Loucy (cell line): ENCODE data around the gene SLC25A4.

Experiments used
- EZH2phosphoT487 ChIP-seq: fragments of 200-600 bp; IDR thresholded peaks from 2 replicates; pipeline ENCODE4 v1.6.1; 2018; ENCODE audit warnings: antibody characterized with exemption, mild to moderate bottlenecking, moderate library complexity, borderline replicate concordance
- TF ChIP-seq, protein P1 (sequence below): fragments of 200-600 bp; sonication (generic); conservative IDR thresholded peaks from 2 replicates; pipeline ENCODE4 v1.5.1; 2014; ENCODE audit warnings: mild to moderate bottlenecking, antibody characterized with exemption, low read length

DNA sequence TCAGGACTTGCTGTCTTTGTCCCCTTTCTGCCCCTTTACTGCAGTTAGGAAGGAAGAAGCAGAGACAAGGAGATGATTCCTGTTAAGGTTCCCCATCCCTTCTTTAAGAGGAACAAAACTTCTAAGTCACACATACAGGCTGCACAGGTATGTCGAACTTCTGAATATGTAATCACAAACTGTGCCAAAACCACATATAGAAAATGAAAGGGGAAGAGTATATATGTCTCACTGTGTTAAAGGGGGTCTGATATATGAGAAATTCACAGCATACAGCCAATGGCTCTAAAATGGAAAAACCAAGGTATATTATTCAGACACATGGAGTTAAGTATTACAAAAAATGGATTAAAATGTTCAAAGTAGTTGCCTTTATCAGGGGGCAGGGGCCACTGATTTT is 49.0 kb downstream of the SLC25A4 start:
- TF ChIP-seq, protein P1, sequence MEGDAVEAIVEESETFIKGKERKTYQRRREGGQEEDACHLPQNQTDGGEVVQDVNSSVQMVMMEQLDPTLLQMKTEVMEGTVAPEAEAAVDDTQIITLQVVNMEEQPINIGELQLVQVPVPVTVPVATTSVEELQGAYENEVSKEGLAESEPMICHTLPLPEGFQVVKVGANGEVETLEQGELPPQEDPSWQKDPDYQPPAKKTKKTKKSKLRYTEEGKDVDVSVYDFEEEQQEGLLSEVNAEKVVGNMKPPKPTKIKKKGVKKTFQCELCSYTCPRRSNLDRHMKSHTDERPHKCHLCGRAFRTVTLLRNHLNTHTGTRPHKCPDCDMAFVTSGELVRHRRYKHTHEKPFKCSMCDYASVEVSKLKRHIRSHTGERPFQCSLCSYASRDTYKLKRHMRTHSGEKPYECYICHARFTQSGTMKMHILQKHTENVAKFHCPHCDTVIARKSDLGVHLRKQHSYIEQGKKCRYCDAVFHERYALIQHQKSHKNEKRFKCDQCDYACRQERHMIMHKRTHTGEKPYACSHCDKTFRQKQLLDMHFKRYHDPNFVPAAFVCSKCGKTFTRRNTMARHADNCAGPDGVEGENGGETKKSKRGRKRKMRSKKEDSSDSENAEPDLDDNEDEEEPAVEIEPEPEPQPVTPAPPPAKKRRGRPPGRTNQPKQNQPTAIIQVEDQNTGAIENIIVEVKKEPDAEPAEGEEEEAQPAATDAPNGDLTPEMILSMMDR, result no peak
- no peak for TF ChIP-seq EZH2phosphoT487
